Dermis blood vessel endothelial cell (primary cell): ENCODE data around the gene HTR1A. TPM values are rescaled to one million over a fixed set of nuclear protein-coding genes. Genes with fewer than 3 reads are reported as not detected.

Experiments used
- DNase-seq: peaks from one replicate; pipeline ENCODE4 v3.0.0; 2010
- total RNA-seq: library from RNA; depleted of rRNA; stranded (reverse); fragments of >200 nt; gene quantifications from 2 replicates; pipeline ENCODE4 v1.2.3, GENCODE V29; 2014

HTR1A gene
- not detected in 2 replicates for total RNA-seq

- DNase-seq = no peak
Observed at GRCh38 chr5:63962279-63962678, at the start of gene HTR1A. Gene HTR1A, minus strand, starts transcription at chr5:63962445. Its CDS starts 726 bp downstream, at chr5:63961719.

- no peak for DNase-seq
Observed at GRCh38 chr5:64003966-64004365, 41.7 kb upstream of the HTR1A start.

GRCh38 chr5:64000096-64000495, 37.9 kb upstream of the HTR1A start:
- no peak for DNase-seq

GRCh38 chr5:63987053-63987452, 24.8 kb upstream of the HTR1A start:
- no peak for DNase-seq

- no peak for DNase-seq
Observed at GRCh38 chr5:63981864-63982263, 19.6 kb upstream of the HTR1A start.

GRCh38 chr5:63963926-63964325, 1.7 kb upstream of the HTR1A start:
- DNase-seq = no peak

GRCh38 chr5:63963080-63963735, 963 bp upstream of the HTR1A start:
- DNase-seq = peak; percentile 84

GRCh38 chr5:63961598-63962161, 565 bp downstream of the HTR1A start:
- no peak for DNase-seq

GRCh38 chr5:63961125-63961597, 1.1 kb downstream of the HTR1A start:
- no peak for DNase-seq

- no peak for DNase-seq
Observed at GRCh38 chr5:63960646-63961045, 1.6 kb downstream of the HTR1A start.

- DNase-seq = no peak
Observed at GRCh38 chr5:63959177-63959982, 2.9 kb downstream of the HTR1A start.

GRCh38 chr5:63958654-63959053, 3.6 kb downstream of the HTR1A start:
- DNase-seq = no peak

GRCh38 chr5:63957617-63958016, 4.6 kb downstream of the HTR1A start:
- no peak for DNase-seq

- no peak for DNase-seq
Observed at GRCh38 chr5:63953217-63953616, 9.0 kb downstream of the HTR1A start.

- DNase-seq = no peak
Observed at GRCh38 chr5:63935103-63935502, 27.1 kb downstream of the HTR1A start.

GRCh38 chr5:63931836-63932235, 30.4 kb downstream of the HTR1A start:
- DNase-seq = no peak

GRCh38 chr5:63928451-63928850, 33.8 kb downstream of the HTR1A start:
- DNase-seq = no peak

GRCh38 chr5:63923914-63924313, 38.3 kb downstream of the HTR1A start:
- no peak for DNase-seq

- DNase-seq = no peak
Observed at GRCh38 chr5:63919763-63920478, 42.3 kb downstream of the HTR1A start.

- DNase-seq = no peak
Observed at GRCh38 chr5:63916786-63917185, 45.5 kb downstream of the HTR1A start.

- no peak for DNase-seq
Observed at GRCh38 chr5:63911871-63912270, 50.4 kb downstream of the HTR1A start.
